SH-SY5Y (cell line): ENCODE data around the gene IBTK.

Source experiments
- GATA2 ChIP-seq: IDR thresholded peaks from 2 replicates; pipeline ENCODE4 v1.6.1; 2011; ENCODE audit warnings: mild to moderate bottlenecking, low read depth, low read length
- GATA3 ChIP-seq: IDR thresholded peaks from 2 replicates; pipeline ENCODE4 v1.6.1; 2011; ENCODE audit warnings: low read depth, mild to moderate bottlenecking, low read length, moderate library complexity

IBTK gene

DNA sequence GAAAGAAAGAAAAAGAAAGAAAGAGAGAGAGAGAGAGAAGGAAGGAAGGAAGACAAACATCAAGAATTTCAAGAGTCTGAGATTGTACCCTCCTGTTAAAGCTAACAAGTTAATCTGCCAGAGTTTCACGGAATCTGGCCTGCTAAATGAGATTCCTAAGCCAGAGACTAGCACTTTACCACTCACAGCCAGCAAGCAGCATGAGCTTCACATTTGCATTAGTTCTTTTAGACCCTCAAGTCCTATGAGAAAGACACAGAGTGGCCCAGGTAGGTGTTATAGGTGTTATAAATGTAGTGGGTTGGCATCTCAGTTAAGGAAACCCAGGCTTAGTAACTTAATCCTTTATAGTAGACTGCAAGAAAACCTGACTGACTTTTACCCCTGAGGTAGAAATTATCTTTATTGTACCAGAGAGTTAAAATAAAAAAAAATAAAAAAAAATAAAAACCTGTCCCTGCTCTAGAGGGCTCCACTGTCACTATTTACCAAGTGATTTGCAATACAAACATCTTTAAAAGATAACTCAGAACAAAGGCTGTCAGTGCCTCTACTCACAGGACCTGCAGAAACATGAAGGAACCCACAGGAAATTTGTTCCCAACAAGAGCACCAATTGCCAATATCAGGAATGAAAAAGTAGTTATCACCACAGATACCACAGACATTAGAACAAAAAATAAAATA lies 9.7 kb upstream of the IBTK start:
- TF ChIP-seq GATA3 (no peak), GATA2 (no peak)

DNA sequence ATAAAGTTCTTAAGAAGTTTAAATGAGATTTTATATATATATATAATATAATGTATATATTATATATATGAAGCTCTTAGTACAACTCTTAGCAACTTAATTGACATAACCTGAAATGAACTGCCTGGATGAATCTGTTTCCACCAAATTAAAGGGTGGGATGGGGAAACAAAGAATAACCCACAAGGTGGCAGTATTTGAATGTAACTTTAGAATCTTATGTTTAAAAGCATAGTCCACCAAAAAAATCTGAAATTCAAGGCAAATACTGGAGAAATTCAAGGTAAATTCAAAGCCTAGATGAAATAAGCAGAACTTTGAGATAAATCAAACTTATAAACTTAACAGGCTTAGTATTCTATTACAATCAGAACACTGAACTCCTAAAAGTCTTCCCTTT lies 4.4 kb upstream of the IBTK start:
- no peak for TF ChIP-seq GATA3
- TF ChIP-seq GATA2: no peak

DNA sequence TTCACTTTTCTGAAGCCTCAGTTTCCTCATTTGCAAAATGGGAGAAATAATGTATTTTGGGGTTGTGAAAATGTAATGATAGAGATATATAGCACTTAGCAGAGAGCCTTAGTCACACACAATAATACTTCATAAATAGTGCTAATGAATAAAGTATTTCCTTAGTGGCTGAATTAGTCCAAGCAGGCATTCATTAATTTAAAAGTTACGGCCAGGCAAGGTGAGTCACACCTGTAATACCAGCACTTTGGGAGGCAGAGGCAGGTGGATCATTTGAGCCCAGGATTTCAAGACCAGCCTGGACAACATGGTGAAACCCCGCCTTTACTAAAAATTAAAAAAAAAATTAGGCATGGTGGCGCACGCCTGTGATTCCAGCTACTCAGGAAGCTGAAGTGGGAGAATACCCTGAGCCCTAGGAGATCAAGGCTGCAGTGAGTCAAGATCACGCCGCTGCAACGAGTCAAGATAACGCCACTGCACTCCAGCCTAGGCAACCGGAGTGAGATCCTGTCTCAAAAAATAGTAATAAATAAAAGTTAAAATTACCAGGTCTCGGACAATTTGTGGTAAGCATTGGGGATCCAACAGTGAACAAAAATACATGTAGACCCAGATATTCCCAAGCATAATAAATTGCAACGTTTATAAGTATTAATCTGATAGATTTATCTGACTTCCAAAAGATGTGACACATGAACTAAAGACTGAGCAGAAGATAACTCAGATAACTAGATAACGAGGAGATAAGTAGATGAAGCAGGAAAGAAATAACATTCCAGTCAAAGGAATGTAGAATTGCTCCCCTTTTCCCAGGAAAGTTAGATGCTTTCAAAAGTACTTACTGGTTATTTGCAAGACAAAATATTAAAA lies 2.1 kb upstream of the IBTK start:
- TF ChIP-seq GATA3 (no peak), GATA2 (no peak)

DNA sequence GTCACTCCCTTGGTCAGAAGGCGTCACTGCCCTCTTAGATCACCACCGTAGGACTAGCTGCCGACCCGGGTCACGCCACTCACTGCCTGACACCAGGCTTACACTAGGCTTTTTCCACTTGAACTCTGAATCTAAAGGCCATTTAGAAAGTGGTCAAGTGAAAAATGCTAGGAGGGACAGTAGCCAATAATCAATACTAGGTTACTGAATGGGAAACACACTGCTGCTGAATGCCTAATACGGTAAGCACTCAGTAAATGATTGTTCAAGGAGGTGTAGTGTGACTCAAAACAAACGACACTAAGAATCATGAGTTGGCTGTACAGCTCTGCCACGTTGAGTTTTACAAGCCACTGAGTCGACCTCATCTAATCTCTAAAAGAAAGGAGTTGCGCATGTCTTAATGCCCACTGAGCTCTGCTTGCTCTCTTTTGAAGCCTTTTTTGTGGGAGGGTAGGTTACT lies 760 bp upstream of the IBTK start:
- TF ChIP-seq GATA2 (no peak), GATA3 (no peak)

DNA sequence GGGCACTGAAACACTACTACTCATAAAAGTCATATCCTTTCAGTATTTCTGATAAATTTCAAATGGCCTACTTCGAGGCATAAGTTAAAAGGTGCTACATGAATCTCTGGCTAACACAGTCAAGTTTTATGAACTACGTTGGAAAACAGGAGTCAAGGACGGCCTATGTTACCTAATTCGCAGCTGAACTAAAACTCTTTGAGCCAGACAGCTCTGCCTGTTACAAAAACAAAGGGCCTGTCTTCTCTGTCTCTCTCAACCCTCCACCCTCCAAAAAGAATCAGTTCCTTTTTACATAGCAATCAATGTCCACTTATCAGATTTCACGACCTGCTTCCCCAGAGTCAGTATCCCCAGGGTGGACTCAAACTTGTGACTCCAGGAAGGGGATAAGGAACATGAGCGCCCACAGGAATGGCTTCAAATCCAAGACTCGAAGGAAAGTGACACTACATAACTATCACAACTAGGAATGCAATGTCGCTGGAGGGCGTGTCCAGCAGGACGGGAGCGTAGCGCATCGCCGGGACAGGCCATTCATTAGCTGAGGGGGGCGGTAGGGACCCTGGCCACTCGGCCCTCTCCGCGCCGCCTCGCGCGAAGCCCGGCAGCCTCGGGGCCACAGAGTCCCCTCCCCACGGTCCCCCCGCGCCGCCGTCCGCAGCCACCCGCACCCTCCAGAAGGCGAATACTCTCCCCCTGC lies 591 bp downstream of the IBTK start:
- TF ChIP-seq GATA2: no peak
- no peak for TF ChIP-seq GATA3

DNA sequence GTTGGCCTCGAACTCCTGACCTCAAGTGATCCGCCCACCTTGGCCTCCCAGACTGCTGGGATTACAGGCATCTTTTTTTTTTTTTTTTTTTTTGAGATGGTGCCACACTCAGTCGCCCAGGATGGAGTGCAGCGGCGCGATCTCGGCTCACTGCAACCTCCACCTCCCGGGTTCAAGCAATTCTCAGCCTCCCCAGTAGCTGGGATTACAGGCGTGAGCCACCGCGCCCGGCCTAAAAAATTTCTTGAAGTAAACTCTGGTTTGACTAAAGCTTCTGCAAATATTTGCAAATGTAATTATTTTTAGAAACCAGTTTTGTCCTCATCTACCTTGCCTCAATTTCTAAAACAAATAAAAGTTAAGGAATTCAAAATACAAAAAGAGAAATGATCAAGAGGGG lies 1.2 kb downstream of the IBTK start:
- TF ChIP-seq GATA3 (no peak), GATA2 (no peak)

DNA sequence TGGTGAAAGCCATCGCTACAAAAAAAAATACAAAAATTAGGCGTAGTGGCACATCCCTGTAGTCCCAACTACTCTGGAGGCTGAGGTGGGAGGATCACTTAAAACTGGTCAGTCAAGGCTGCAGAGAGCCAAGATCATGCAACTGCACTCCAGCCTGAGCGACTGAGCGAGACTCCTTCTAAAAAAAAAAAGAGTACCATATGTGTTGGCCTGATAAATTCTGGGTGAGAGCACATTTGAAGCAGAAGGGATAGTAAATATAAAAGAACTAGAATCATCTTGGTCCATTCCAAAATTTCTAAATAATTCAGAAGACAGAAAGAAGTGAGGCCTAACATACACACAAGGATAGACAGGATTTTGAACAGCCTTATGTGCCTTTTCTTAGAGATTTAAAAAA lies 2.2 kb downstream of the IBTK start:
- no peak for TF ChIP-seq GATA2
- no peak for TF ChIP-seq GATA3

DNA sequence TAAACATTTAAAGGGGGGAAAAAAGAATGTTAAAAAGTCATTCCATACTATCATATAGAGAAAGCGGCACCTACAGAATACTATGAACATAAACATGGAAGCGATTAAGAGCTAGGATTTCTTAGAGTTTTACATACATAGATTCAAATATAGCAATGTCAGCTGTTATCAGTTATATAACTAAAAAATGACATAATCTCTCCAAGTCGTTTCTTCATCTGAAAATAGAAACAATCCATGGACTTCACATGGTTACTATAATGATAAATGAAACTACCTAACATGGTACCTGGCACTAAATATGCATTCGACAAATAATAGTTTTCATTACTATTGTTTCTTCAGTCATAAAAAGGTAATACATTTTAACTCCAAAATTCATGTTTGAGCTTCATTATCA lies 3.7 kb downstream of the IBTK start:
- TF ChIP-seq GATA3: no peak
- no peak for TF ChIP-seq GATA2

DNA sequence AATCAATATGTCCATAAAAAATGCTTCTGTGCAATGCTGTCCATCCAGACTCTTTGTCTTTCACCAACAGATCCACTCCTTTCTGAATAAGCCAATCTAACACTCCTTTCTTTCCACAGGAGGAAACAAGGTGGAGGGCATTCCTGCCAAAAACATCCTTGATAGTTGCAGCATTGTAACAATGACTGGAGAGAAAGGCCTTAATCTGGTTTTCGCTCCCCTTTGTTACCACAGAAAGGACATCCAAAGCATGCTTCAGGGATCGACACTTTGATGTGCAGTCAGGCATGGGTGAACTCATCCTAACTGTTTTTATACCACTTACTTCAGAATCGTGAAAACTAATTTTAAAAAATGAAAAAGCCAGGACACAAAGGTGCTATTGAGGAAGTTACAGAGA lies 7.4 kb downstream of the IBTK start:
- no peak for TF ChIP-seq GATA2
- TF ChIP-seq GATA3: no peak

DNA sequence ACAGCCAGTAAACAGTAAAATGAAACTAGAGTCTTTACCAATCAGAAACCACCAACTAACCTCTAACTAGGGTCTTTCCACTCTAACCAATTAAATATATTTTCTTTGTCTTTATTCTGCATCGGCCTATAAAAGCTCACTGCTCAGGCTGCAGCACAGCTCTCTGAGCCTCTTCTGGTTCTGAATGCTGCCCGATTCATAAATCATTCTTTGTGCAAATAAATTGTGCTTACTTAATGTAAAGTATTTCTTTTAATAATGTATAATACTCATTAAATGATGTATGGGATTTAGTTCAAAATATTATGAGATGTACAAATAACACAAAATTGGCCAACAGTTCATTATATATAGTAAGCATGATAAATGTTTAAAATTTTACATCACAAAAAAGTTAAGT lies 7.9 kb downstream of the IBTK start:
- TF ChIP-seq GATA2: no peak
- no peak for TF ChIP-seq GATA3

DNA sequence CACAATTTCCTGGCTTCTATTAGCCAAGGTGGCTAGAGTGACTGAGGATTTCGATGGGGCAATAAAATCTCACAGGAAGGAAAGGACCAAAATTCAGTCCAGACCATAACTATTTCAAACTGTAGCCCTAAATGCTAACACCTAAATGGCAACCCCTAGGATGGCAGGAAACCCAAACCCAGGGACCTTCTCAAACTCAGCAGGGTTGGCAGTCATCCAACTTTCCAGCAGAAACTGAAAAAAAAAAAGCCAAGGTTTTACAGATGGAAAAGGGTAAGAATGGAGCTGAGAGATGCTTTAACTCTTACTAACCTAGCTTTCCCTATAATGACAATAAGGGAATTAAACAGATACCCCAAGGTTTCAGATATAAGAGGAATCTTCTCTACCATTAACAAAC lies 10.5 kb downstream of the IBTK start:
- TF ChIP-seq GATA3 (no peak), GATA2 (no peak)

DNA sequence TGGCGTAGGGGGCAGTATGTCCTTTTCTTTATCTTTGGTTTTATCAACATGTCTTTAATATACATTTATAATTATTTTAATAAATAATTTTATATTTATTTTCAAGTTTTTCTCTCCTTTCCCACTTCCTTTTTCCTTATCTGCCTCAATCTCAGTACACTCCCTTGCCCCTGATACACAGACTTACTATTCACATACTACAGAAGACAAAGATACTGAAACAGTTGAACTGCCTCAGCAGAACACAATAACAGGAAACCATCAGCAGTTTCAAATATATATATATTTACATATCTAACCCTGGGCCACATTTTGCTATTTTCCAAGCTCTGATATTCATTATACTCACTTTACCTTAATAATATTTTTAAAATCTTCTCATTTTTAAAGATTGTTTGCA lies 19.8 kb downstream of the IBTK start:
- no peak for TF ChIP-seq GATA2
- no peak for TF ChIP-seq GATA3

DNA sequence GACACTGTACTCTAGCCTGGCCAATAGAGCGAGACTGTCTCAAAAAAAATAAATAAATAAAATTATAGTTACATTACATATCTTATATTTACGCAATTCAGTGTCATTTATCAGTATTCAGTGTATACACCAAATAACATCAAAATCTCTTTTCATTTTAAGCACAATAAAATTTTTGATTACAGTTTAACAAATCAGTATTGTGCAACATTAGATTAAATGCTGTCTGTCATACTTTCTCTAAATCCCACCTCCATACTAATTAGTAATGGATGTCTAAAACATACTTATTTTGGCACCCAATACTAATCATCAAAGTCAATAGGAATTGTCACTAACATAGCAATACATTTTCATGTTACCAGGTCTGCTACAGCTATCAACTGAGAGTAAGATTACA lies 27.4 kb downstream of the IBTK start:
- TF ChIP-seq GATA2: no peak
- TF ChIP-seq GATA3: no peak

DNA sequence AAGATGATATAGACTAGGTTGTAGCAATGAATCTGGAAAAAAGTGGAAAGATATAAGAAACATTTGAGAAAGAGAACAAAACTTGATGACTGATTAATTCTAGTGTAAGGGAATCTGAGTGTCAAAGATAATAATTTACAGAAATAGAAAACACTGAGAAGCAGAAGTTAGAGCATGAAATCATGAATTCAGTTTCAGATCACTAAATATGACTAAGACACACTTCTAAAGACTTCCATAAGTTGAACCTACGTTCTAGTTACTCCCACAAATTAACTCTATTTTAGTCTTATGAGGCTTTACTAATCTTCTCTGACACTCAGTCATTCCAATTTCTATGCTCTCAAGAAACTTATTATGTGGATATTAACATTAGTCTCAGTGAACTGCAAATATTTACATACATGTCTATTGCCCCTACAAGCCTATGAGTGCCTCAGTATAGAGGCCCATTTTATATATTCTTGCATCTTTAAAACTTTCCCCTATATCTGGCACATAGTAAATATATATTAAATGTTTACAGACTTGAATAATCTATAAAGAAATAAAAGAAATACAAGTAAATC lies 30.4 kb downstream of the IBTK start:
- TF ChIP-seq GATA2 (no peak), GATA3 (no peak)
